Stimulated activated CD4-positive, alpha-beta T cell treated with anti-CD3 and anti-CD28 coated beads, Interleukin-4, amount 100 ng/mL, for 1 hour (primary cell): ENCODE measurements around the gene MICAL3.

Source experiments
- DNase-seq: peaks from one replicate; pipeline ENCODE4 v3.0.0-alpha.2; 2020

The MICAL3 gene

GRCh38 chr22:17829695-17830042, 194.7 kb downstream of the MICAL3 start:
- no peak for DNase-seq

- no peak for DNase-seq
These were observed 195.8 kb downstream of the MICAL3 start for GRCh38 chr22:17828502-17829080.

- DNase-seq: no peak
These were observed 196.9 kb downstream of the MICAL3 start for GRCh38 chr22:17827466-17827865.

- no peak for DNase-seq
These were observed 198.3 kb downstream of the MICAL3 start for GRCh38 chr22:17825876-17826550.

GRCh38 chr22:17824457-17824856, 199.9 kb downstream of the MICAL3 start:
- DNase-seq: no peak

- DNase-seq: no peak
These were observed 200.4 kb downstream of the MICAL3 start for GRCh38 chr22:17823964-17824363.

- DNase-seq: no peak
These were observed 201.1 kb downstream of the MICAL3 start for GRCh38 chr22:17823226-17823625.

- DNase-seq: no peak
These were observed 202.3 kb downstream of the MICAL3 start for GRCh38 chr22:17822087-17822486.

GRCh38 chr22:17820879-17821439, 203.4 kb downstream of the MICAL3 start:
- DNase-seq: no peak

- DNase-seq: no peak
These were observed 205.7 kb downstream of the MICAL3 start for GRCh38 chr22:17818649-17819048.

GRCh38 chr22:17818180-17818579, 206.2 kb downstream of the MICAL3 start:
- no peak for DNase-seq

GRCh38 chr22:17817511-17818065, 206.8 kb downstream of the MICAL3 start:
- no peak for DNase-seq

GRCh38 chr22:17817079-17817478, 207.3 kb downstream of the MICAL3 start:
- no peak for DNase-seq

GRCh38 chr22:17816649-17817048, 207.7 kb downstream of the MICAL3 start:
- no peak for DNase-seq

- DNase-seq: no peak
These were observed 208.6 kb downstream of the MICAL3 start for GRCh38 chr22:17815703-17816254.

- no peak for DNase-seq
These were observed 209.5 kb downstream of the MICAL3 start for GRCh38 chr22:17814830-17815229.

GRCh38 chr22:17814084-17814483, 210.3 kb downstream of the MICAL3 start:
- no peak for DNase-seq

- DNase-seq: no peak
These were observed 213.2 kb downstream of the MICAL3 start for GRCh38 chr22:17811119-17811518.

- no peak for DNase-seq
These were observed 213.7 kb downstream of the MICAL3 start for GRCh38 chr22:17810570-17811116.

- DNase-seq: no peak
These were observed 215.5 kb downstream of the MICAL3 start for GRCh38 chr22:17808693-17809403.

- DNase-seq: no peak
These were observed 216.6 kb downstream of the MICAL3 start for GRCh38 chr22:17807578-17808410.

GRCh38 chr22:17807086-17807485, 217.3 kb downstream of the MICAL3 start:
- DNase-seq: no peak
